NCI-H510A (cell line): ENCODE results near the gene GPLD1.

Experiments
- DNase-seq: peaks from one replicate; lab custom pipeline; 2025; lab: John Stamatoyannopoulos, UW

The GPLD1 gene

DNA sequence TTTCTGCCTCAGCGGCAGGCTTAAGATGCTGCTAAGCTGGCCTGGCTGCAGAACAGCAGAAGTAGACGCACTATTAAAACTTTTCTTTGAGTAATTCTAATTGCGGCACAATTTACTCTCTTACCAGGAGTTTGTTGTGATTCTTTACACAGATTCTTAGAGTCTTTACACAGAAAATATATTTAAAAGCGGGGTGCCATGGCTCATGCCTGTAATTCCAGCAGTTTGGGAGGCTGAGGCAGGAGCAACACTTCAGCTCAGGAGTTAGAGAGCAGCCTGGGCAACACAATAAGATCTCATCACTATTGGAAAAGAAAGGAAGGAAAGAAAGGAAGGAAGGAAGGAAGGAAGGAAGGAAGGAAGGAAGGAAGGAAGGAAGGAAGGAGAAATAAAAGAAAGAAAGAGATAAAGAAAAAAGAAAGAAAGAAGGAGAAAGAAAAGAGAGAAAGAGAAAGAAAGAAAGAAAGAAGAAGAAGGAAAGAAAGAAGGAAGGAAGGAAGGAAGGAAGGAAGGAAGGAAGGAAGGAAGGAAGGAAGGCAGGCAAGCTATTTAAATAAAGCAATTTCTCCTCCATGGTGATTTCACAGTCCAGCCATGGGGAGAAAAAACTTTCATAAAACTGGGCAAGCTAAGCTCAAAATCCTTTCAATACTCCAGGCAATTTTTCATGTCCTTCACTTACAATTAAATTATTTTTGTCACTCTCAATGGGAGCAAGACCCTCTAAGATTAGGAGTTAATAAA, 107.7 kb downstream of the GPLD1 start:
- no peak for DNase-seq

DNA sequence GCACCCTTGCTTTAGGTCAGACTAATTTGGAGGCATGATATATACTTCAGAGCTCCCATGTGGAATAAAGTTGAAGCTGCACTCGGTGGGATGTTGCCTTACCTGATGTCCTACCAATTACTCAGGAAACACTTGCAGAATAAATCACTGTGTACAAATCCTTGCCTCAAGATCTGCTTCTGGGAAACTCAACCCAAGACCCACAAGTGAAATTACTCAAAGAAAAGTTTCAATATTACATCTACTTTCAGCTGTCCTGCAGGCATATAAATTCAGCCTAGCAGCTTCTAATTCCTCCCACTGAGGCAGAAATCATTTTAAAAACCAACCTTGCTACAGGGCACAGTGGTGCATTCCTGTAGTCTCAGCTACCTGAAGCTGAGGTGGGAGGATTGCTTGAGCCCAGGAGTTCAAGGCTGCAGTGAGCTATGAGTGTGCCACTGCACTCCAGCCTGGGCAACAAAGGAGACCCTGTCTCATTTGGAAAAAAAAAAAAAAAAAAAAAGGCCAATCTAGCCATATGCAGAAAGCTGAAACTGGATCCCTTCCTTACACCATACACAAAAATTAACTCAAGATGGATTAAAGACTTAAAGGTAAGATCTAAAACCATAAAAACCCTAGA, 110.8 kb downstream of the GPLD1 start:
- DNase-seq, result no peak
